SK-N-SH (cell line): Measurements from ENCODE around the gene IL12RB1. TPM values are rescaled to one million over a fixed set of nuclear protein-coding genes. Genes with fewer than 3 reads are reported as not detected.
A peak's percentile ranks its signal among the peaks of the same experiment; 100 is the strongest.

Experiments
- CTCF ChIA-PET: fragments of 300-600, 350-600 bp; formaldehyde crosslinking; extraction: SDS; loops from one replicate; lab custom pipeline; 2021; lab: Yijun Ruan, JAX
- POLR2A ChIA-PET: fragments of 350-600 bp; sonication (Branson Sonifier 250); formaldehyde crosslinking; extraction: SDS; loops from one replicate; lab custom pipeline; 2020; ENCODE audit warnings: antibody characterized with exemption, inconsistent platforms; lab: Yijun Ruan, JAX
- DNase-seq: peaks from one replicate; pipeline ENCODE4 v3.0.0; 2012
- H2AFZ ChIP-seq: fragments of 200-600 bp; sonication (generic); 2 replicates; pipeline ENCODE4 v1.8.1; 2016; ENCODE audit warnings: antibody characterized with exemption, mild to moderate bottlenecking, low read depth
- H3F3A ChIP-seq: fragments of 200-600 bp; sonication (generic); replicated peaks from 2 replicates; pipeline ENCODE3; 2016; ENCODE audit warnings: antibody characterized with exemption, mild to moderate bottlenecking; ENCODE audit not compliant: insufficient read depth
- H3K27ac ChIP-seq, 2 experiments: fragments of 200-500 bp in 1 of 2; fragments of 200-600 bp in 1 of 2; sonication (Bioruptor generic) in 1 of 2; sonication (generic), shearing (Covaris generic) in 1 of 2; 2 replicates each; pipeline versions ENCODE4 v1.5.1 to v1.6.1; 2014 to 2016; ENCODE audit warnings: low read depth in 2 of 2, inconsistent platforms in 1 of 2, low read length in 1 of 2, mild to moderate bottlenecking in 1 of 2, mixed read lengths in 1 of 2
- H3K27me3 ChIP-seq: fragments of 200-600 bp; sonication (generic), shearing (Covaris generic); 2 replicates; pipeline ENCODE4 v1.6.1; 2016; ENCODE audit warnings: mixed run types; ENCODE audit not compliant: insufficient read depth
- H3K36me3 ChIP-seq, 2 experiments: fragments of 200-500 bp in 1 of 2; fragments of 200-600 bp in 1 of 2; sonication (Bioruptor generic) in 1 of 2; sonication (generic) in 1 of 2; replicated peaks in 1 of 2; 2 replicates each; pipeline versions ENCODE3 to v1.5.1; 2014 to 2016; ENCODE audit warnings: low read length in 1 of 2, mild to moderate bottlenecking in 1 of 2; ENCODE audit not compliant: insufficient read depth in 2 of 2, control insufficient read depth in 1 of 2
- H3K4me1 ChIP-seq, 2 experiments: fragments of 200-500 bp in 1 of 2; fragments of 200-600 bp in 1 of 2; sonication (Bioruptor generic) in 1 of 2; sonication (generic), shearing (Covaris generic) in 1 of 2; 2 replicates each; pipeline versions ENCODE4 v1.5.1 to v1.6.1; 2014 to 2016; ENCODE audit warnings: low read depth in 1 of 2, low read length in 1 of 2, mixed run types in 1 of 2; ENCODE audit not compliant: insufficient read depth in 2 of 2, control insufficient read depth in 1 of 2
- H3K4me2 ChIP-seq: fragments of 200-600 bp; sonication (generic), shearing (Covaris generic); 2 replicates; pipeline ENCODE4 v1.6.1; 2017; ENCODE audit warnings: mixed run types
- H3K4me3 ChIP-seq, 2 experiments: fragments of 200-500 bp in 1 of 2; fragments of 200-600 bp in 1 of 2; sonication (Bioruptor generic) in 1 of 2; sonication (generic), shearing (Covaris generic) in 1 of 2; 2 replicates each; pipeline versions ENCODE4 v1.5.1 to v1.8.1; 2014 to 2016; ENCODE audit warnings: low read depth in 2 of 2, inconsistent platforms in 1 of 2, low read length in 1 of 2, mild to moderate bottlenecking in 1 of 2, mixed read lengths in 1 of 2, moderate library complexity in 1 of 2
- H3K79me2 ChIP-seq: fragments of 200-600 bp; sonication (generic); 2 replicates; pipeline ENCODE4 v1.8.1; 2017; ENCODE audit warnings: mild to moderate bottlenecking; ENCODE audit not compliant: insufficient read depth
- H3K9ac ChIP-seq: fragments of 200-600 bp; sonication (generic); 2 replicates; pipeline ENCODE4 v1.6.1; 2017; ENCODE audit warnings: mixed run types
- H3K9me2 ChIP-seq: fragments of 200-600 bp; sonication (generic); 2 replicates; pipeline ENCODE4 v1.6.1; 2017; ENCODE audit warnings: mixed run types
- H3K9me3 ChIP-seq: fragments of 200-600 bp; sonication (generic); 2 replicates; pipeline ENCODE4 v1.6.1; 2017; ENCODE audit warnings: mixed run types, mild to moderate bottlenecking, moderate library complexity
- H4K20me1 ChIP-seq: fragments of 200-600 bp; sonication (generic); 2 replicates; pipeline ENCODE4 v1.6.1; 2017; ENCODE audit warnings: mild to moderate bottlenecking, mixed run types; ENCODE audit not compliant: insufficient read depth
- CHD2 ChIP-seq: fragments of 150-350 bp; IDR thresholded peaks from 2 replicates; pipeline ENCODE4 v1.6.1; 2018; ENCODE audit warnings: low read length; ENCODE audit not compliant: partially characterized antibody
- CTCF ChIP-seq: fragments of 200-600 bp; sonication (generic); IDR thresholded peaks from 2 replicates; pipeline ENCODE4 v1.6.1; 2017; ENCODE audit warnings: antibody characterized with exemption, mild to moderate bottlenecking, moderate library complexity
- EP300 ChIP-seq, 2 experiments: IDR thresholded peaks; 2 replicates each; pipeline versions ENCODE4 v1.4.0 to v1.6.1; 2012; ENCODE audit warnings: borderline replicate concordance in 1 of 2, low read depth in 1 of 2, low read length in 1 of 2
- FOXM1 ChIP-seq: IDR thresholded peaks from 2 replicates; pipeline ENCODE4 v1.4.0; 2012; ENCODE audit warnings: low read depth, mild to moderate bottlenecking
- GABPA ChIP-seq: IDR thresholded peaks from 2 replicates; pipeline ENCODE4 v1.4.0; 2012; ENCODE audit warnings: low read depth, mild to moderate bottlenecking
- GATA2 ChIP-seq: sonication (generic); formaldehyde crosslinking; IDR thresholded peaks from 2 replicates; pipeline ENCODE4 v1.5.0; 2020; ENCODE audit warnings: mild to moderate bottlenecking, missing genetic modification reagents
- NFIC ChIP-seq: IDR thresholded peaks from 2 replicates; pipeline ENCODE4 v1.4.0; 2012; ENCODE audit warnings: borderline replicate concordance
- POLR2AphosphoS5 ChIP-seq: IDR thresholded peaks from 2 replicates; pipeline ENCODE4 v1.6.1; 2012; ENCODE audit warnings: low read depth, low read length
- REST ChIP-seq: IDR thresholded peaks from 2 replicates; pipeline ENCODE4 v1.6.1; 2012; ENCODE audit warnings: mild to moderate bottlenecking, low read depth, low read length, moderate library complexity
- RFX5 ChIP-seq: IDR thresholded peaks from 2 replicates; pipeline ENCODE4 v1.6.1; 2012; ENCODE audit warnings: mild to moderate bottlenecking, improper control_type of control experiment, low read length
- TEAD4 ChIP-seq: IDR thresholded peaks from 2 replicates; pipeline ENCODE4 v1.4.0; 2012; ENCODE audit warnings: mild to moderate bottlenecking, borderline replicate concordance; ENCODE audit not compliant: insufficient read depth
- USF2 ChIP-seq: fragments of 150-350 bp; IDR thresholded peaks from 2 replicates; pipeline ENCODE4 v1.6.1; 2017; ENCODE audit warnings: antibody characterized with exemption, low read length, low read depth, borderline replicate concordance
- YY1 ChIP-seq: IDR thresholded peaks from 2 replicates; pipeline ENCODE4 v1.4.0; 2012; ENCODE audit warnings: low read depth, mild to moderate bottlenecking
- WGBS: methylation state at CpG from one replicate; pipeline ENCODE4 v1.1.6; 2017; ENCODE audit warnings: low lambda C conversion rate; 5-methylcytosine and 5-hydroxymethylcytosine counted together
- polyA plus RNA-seq, 3 experiments: library from polyadenylated mRNA; depleted of rRNA; stranded (reverse); fragments of >200 nt; gene quantifications; 2 replicates each; pipeline ENCODE4 v1.2.3, GENCODE V29; 2012

Gene IL12RB1
- polyA plus RNA-seq, 1 of the 3 experiments (the other 2 are of a cell fraction) = 0.02 TPM

- TF ChIP-seq REST = no peak
- no peak for TF ChIP-seq USF2
- TF ChIP-seq YY1 = no peak
- TF ChIP-seq FOXM1 = no peak
Measured at GRCh38 chr19:18098891-18099622, 12.3 kb upstream of the IL12RB1 start (continued).

- Histone ChIP-seq H3K79me2 (no peaks in the 10 kb centered on the region), H3K27me3 (no peaks in the 10 kb centered on the region), H3K9ac (peak overlapping the region; percentile 68), H4K20me1 (no peaks in the 10 kb centered on the region), H3K27ac (no peak overlapping the region; a peak in 1 of 4 replicates), H3K4me3 (peak overlapping the region; percentile 59 to 89), H3K4me1 (peaks cover 4 to 10% of the 10 kb centered on the region in 2 experiments; a peak in 2 of 4 replicates), H3K9me2 (no peaks in the 10 kb centered on the region), H2AFZ (0 out of 2 replicates have a peak overlapping the region, but pooled peaks have one; percentile 41), H3F3A (peaks cover 9% of the 10 kb centered on the region), H3K9me3 (no peaks in the 10 kb centered on the region), H3K4me2 (peak overlapping the region; percentile 91), H3K36me3 (no peaks in the 10 kb centered on the region)
- DNase-seq = no peak
- ChIA-PET CTCF (interaction anchor here (0.6 to 1.4 kb wide), 7 partner anchors 9 to 151 kb away, joined by 3 to 5 read pairs (median 3); no protein-coding TSS in a partner anchor), POLR2A (no interaction called here)
- WGBS = 50% methylated on average over 12 of the region's 22 CpGs
- TF ChIP-seq CHD2 (no peak), CTCF (no peak), POLR2AphosphoS5 (no peak), NFIC (no peak), TEAD4 (no peak), YY1 (no peak), RFX5 (no peak), FOXM1 (no peak), USF2 (no peak), GATA2 (CRISPR knock-in tag) (no peak), REST (no peak), EP300 (IDR thresholded peaks at IDR 0.05; ENCODE audit: borderline replicate concordance in 1 of 2, low read depth in 1 of 2, low read length in 1 of 2) (no peak), GABPA (no peak)
Measured at GRCh38 chr19:18097993-18098890, 11.5 kb upstream of the IL12RB1 start.
